HG03060 (cell line): Measurements from ENCODE around the gene SPRR2E.
"Not testable (repeated sequence)": the region's sequence is repeated elsewhere in the genome, so short reads cannot be mapped to it uniquely, and the experiment has no call there.

Experiments
- ATAC-seq: cut with Tn5 transposase; IDR thresholded peaks from one replicate; pipeline ENCODE4 v1.9.1; 2021; ENCODE audit warnings: low read depth, moderate number of reproducible peaks; ENCODE audit not compliant: unreplicated experiment

The SPRR2E gene

DNA sequence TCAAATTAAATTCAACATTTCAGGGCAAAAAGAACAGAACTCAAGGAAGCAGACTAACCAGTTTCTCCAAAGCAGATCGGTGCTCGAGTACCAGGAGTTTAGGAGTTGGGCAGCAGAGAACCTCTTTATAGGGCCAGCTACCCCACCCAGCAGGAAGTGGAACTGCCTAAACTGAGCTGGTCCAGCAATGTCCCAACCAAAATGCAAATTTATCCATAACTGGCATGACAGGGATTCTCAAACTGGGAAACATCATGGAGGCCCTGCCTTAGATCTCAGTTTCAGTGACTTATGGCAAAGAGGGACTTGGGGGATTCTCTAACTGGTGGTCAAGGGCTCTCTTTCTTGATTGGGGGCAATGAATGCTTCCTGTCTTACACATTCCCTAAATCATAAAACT, 22.8 kb downstream of the SPRR2E start, which contains the start of gene SPRR2B:
Gene SPRR2B (minus strand): TSS at position 101 of the 400 bp plus-strand sequence. CDS start 772 bp downstream, outside the sequence.
- ATAC-seq: no peak

- ATAC-seq: no peak
These were observed 24.1 kb downstream of the SPRR2E start for GRCh38 chr1:153070243-153070642.

DNA sequence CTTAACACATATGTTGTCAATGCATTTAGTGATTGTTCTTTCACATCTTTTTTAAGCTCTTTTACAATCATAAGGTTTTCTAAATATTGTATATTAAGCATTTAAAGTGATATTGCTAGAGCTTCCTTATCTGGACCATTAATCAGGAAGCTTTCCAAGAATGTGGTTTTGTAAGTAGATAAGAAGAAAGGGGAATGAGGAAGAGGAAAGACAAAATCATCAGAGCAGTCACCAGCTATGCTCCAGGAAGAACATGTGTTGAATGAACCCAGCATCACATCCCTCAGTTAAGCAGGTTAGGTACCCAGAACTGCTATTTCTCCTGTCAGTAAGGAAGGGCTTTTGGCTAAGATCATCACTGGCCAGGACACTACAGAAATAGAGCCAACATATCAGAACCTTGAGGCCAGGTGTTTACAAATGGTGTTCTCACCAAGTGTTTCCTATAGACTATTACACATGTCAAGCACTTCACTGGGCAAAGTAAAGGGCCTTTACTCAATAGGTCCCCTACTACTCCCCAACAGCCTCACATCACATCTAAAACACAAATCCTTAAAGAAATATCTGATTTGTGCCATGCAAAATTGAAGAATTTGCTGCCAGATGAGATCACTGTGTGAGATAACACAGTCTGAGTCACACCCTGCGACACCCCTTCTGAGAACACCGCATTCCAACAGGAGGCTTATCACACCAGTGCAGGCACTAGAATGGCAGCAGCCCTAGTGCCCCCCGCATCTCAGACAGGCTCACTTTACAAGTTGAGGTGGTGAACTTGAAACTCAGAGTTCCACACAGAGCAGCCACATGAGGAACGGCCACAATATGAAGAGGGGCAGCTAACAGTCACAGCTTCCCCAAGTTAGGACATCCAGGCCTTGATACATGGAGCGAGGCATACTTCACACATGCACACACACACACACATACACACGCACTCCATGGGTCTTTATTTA, 35.2 kb downstream of the SPRR2E start:
- no peak for ATAC-seq

DNA sequence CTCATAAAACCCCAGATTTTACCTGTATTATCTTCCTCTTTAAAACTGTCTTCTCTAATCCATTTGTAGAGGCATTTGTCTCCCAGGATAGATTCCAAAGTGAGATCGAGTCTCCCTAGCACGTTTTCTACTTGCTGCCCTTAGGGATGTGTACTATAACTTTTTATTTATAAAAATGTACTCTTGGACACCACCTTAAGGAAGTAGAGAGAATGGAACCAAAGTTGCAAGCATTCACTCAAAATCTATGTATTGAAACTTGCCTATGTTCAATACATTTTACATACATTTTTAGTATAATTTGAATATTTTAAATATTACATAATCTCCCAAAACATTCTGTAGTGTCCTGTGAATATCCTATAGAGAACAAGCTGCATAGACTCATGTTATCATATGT, 36.2 kb downstream of the SPRR2E start:
- ATAC-seq: no peak

DNA sequence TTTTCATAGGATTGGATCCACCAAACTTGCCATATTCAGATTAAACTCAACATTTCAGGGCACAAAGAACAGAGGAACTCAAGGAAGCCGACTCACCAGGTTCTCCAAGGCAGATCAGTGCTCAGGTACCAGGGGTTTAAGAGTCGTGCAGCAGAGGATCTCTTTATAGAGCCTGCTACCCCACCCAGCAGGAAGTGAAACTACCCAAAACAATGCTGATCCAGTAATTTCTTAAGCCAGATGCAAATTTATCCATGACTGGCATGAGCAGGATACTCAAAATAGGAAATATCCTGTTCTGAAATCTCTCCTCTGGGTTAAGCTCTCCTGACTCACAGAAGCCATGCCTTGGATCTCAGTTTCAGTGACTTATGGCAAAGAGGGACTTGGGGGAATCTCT, 37.0 kb downstream of the SPRR2E start, which contains the start of gene SPRR2A:
Gene SPRR2A (minus strand): TSS at position 138 of the 400 bp plus-strand sequence. CDS start 777 bp downstream, outside the sequence.
- ATAC-seq: no peak

GRCh38 chr1:153056111-153056510, 38.2 kb downstream of the SPRR2E start:
- not testable (repeated sequence) for ATAC-seq

- no peak for ATAC-seq
These were observed 45.1 kb downstream of the SPRR2E start for GRCh38 chr1:153049211-153049610.
